GM21390 (cell line): ENCODE measurements around the gene SYNE1.
"Not testable (repeated sequence)": the region's sequence is repeated elsewhere in the genome, so short reads cannot be mapped to it uniquely, and the experiment has no call there.

ENCODE experiments used
- ATAC-seq: cut with Tn5 transposase; IDR thresholded peaks from one replicate; pipeline ENCODE4 v1.9.1; 2021; ENCODE audit not compliant: unreplicated experiment

SYNE1 gene

DNA sequence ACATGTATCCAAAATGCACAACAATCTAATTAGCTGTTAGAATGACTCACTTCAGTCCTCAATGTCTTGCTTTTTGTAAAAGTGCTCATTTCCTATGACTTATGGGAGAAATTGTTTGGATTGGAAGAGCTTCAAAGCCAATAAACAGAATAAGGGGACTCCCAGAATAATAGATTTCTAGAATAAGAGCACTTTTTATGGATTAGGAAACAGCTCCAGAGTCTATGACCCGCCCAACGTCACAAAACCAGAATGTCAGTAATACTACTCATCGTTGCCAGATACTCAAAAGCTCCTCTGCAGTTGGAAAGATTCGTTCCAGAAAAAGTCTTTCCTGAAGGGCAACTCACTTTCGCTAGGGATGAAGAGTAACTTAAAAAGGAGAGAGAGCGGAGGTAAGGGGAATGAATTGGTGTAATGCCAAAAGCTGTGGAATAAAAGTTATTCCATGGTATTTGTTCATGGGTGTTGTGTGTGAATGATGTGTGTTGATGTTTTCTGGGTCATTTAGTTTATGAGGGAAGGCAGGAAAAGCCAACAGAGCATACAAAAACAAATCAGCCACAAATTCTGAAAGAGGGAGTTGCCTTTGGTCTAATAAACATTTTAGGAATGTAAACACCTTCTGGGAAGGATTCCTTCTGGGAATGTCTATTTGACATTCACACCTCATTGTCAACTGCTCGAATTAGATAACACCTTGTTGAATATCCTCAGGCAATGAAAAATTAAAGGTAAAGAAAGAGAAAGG lies 64.6 kb downstream of the SYNE1 start:
- no peak for ATAC-seq

DNA sequence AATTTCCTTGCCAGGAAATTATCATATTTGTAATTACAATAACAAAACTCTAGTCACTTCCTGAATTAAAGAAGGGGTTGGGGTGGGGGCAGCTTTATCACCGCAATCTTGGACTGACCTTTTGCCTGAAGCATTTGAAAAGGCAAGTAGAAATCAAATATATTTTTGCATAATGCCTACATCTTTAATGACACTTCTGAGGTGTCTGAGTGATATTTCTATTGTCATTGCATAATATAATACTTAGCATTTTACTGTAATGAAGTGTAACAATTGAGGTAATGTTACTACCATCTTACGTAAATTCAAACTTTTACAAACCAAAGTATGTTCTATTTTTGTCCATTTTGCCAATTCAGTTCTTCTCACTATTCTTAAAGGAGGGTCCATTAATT lies 65.2 kb downstream of the SYNE1 start:
- no peak for ATAC-seq

DNA sequence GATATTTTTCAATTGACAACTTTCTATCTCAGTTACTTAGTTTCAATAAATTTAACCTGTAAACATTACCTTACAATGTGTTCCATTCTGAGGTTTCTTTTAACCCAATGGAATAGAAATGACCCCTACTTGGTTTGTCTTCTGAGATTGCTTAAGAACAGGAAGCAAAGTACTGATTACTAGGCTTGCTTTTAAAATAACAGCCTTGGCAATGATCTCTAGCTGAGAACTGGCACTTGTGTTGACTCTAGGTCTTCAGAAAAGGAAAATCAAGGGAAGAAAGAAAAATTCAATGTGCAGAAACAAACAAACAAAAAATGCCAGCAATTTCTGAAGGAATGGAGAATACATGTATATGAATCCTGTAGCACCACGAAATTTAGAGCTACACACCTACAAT lies 66.1 kb downstream of the SYNE1 start:
- no peak for ATAC-seq

DNA sequence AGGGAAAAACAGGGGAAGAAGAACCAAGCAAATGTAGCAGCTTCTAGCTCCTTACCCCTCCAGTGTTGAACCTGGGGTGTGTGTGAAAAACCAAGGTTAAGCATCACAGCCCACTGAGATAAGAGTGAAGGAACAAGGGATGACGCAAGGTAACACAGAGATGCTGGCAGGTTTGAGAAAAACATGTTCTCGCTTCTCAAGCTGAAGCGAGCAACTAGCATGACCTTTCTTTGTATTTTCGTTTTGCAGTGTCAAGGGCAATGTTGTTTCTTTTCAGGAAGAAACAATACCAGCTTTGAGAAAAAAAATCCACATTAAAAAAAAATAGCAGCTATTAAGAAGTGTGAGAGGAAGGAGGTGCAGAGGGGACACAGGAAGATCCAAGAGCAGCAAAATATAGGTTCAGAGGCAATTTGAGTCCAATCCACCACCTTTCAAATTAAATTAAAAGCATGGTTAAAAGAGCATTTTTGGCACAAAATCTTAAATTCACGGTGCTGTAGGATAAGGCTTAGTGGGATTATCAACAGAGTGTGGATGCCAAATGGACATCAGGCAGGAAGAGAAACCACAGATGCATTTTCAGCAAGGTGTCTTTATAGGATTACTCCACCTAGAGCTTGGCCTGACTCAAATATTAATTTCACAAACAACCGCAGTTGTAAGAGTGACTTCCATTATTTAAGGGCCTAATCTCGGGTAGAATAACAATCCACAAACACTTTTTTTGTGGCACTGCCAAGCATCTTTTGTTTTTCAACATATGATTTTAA lies 70.9 kb downstream of the SYNE1 start:
- ATAC-seq = no peak

DNA sequence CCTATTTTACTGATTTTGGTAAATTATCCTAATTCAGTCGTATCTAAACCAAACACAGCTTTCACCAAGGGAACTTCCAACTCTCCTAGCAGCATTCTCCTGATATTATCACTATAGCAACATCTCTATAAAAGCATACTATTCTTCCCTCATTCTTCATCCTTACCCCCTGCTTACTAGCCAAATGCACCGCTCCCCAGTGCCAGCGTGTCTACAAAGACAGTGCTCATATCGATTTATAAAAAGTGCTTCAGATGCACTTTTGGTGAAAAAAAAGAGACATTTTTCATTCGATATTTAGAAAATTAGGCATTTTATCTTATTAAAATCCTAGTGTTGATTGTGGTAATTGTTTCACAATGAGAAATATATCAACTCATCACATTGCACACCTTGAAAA lies 74.0 kb downstream of the SYNE1 start:
- ATAC-seq = no peak

DNA sequence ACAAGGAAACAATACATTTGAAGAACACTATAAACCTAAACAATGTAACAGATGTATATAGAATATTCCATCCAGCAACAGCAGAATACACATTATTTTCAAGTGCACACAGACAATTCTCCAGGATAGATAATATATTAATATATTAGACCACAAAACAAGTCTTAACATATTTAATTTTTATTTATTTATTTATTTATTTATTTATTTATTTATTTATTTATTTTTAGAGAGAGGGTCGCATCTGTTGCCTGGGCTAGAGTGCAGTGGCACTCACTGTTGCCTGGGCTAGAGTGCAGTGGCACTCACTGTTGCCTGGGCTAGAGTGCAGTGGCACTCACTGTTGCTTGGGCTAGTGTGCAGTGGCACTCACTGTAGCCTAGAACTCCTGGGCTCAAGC lies 78.4 kb downstream of the SYNE1 start:
- ATAC-seq = not testable (repeated sequence)

DNA sequence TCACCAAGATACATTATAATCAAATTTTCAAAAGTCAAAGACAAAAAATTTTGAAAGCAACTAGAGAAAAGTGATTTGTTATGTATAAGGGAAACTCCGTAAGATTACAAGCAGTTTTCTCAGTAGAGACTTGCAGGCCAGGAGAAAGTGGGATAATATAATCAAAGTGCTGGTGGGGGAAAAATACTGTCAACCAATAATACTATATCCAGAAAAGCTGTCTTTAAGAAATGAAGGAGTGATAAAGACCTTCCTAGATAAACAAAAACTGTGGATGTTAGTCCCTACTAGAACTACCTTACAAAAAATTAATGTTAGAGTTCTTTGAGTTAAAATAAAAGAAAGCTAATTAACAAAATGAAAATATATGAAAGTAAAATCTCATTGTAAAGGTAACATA lies 79.7 kb downstream of the SYNE1 start:
- no peak for ATAC-seq

DNA sequence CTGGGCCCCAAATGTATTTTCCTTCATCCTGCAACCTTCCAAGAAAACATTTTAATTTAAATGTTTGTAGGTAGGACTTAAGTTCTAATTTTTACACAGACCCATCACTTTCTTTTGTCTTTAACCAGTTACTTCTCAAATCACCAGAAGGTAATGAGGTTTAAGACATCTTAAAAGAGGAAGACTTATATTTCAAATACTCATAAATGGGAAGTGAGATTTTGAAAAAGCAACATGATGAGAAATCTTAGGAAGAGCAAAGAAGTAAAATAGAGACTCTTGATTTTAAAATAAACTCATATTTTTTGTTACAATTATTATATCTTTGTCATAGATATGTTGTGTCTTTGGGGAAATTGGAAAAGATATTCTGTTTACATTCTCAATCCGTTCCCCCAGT lies 82.3 kb downstream of the SYNE1 start:
- ATAC-seq = no peak

DNA sequence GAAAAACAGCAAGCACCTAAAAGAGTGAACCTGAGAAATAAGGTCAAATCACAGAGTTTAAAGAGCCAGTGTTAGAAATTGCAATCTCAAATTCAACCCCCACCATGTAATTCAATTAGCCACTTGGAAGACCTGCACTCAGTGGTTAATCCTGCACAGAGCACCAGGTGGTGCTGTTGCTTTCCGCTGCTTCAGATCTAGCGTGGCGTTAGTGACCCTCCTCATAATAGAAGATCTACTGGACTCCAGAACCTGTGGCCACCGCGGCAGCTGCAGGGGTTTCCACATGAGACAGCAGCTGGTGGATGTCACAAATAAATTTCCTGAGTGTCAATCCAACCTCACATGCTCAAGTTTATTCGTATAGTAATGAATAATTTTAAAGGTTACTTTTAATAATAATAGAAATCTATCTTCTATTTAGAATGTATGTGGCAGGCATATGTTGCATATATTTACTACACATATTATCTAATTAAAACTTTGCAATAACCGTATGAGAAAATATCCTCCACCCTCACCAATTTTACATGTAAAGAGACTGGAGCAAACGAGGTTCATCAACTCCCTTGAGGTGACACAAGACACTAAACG lies 84.4 kb downstream of the SYNE1 start:
- peak; percentile 94 for ATAC-seq

DNA sequence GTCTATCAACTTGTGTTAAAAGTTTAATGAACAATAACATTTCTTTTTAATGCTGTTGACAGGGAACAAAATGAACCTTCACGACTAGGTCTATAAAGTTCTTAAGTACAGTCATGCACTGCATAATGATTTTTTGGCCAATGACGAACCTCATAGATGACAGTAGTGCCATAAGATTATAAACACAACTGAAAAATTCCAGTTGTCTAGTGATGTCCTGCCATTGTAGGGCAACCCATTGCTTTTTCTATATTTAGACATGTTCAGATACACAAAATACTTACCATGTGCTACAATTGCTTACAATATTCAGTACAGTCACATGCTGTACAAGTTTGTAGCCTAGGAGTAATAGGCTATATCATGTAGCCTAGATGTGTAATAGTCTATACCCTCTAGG lies 93.6 kb downstream of the SYNE1 start:
- ATAC-seq = no peak

DNA sequence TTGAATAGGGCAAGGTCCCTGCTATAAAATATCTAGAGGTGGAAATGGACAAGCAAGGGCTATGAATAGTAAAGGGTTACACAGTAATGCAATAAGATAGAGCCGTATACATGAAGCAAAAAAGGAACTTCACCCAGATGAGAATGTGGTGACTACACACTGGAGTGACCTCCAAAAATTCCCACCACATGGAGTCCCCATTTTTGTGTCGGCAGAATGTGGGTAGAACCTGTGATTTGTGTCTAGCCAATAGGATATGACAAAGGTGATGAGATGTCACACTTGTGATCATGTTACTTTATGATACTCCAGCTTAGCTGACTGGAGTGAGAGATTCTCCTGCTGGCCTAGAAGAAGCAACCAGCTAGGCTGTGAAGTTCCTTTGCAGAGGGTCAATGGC lies 96.8 kb downstream of the SYNE1 start:
- ATAC-seq = no peak

DNA sequence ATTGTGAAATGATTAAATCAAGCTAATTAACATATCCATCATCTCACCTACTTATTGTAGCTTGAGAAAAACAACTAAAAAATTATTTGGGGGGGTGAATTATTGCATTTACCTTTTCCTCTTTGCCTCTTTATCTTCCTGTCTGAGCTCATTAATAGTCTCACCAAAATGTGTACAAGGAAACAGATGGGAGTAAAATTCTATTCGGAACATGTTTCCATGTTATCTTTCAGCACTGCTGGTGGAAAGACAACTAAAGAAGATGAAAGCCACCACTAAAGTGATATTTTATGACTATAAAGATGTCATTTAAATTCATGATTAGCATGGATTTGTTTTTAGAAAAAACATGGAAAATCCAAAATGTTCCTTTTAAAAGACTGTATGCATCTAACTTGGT lies 102.6 kb downstream of the SYNE1 start:
- ATAC-seq = no peak

DNA sequence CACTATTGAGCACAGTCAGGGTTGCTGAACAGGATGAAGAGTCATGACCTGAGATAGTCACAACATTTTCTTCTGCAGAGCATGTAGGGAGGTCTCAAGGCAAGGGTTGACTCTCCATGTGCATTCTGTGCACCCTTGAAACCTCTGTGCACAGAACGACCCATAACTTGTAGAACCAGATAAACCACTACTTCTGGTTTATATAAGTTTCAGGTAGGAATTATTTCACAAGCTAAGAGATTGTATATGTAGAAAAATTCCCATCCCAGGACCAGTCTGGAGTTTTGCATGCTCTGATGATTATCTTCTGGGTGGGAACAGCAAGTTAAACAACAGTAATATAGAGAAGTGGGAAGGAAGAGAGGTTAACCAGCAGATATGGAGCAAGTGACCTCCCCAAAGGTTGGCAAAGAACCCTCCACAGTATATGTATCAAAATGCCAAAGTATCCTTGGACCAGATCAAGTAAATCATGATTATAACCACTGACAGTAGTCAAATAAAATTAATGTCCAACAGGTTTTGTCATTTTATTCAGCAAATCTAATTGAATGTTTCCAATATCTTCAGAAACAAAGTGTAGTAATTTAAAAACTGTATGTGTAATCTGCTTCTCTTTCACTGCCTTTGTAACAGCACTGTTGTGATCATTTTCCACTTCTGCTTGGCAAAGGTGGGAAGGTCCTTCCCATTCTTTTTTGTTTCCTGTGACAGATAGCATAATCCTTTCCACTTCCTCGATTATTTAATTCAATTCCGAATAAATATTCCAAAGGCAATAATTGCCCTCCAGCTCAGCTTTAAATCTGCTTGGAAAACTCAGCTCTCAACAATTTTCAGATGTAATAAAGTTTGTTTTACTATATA lies 104.4 kb downstream of the SYNE1 start:
- ATAC-seq = no peak

DNA sequence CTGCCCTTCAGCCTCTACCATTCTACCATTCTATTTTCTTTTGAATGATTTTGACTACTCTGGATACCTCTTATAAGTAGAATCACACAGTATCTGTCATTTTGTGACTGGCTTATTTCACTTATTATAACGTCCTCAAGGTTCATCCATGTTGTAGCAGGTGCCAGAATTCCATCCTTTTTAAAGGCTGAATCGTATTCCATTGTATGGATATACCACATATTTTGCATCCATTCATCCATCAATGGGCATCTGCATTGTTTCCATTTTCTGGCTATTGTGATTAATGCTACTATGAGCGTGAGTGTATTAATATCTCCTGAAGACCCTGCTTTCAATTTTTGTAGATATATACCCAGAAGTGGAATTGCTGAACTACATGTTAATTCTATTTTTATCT lies 105.5 kb downstream of the SYNE1 start:
- no peak for ATAC-seq

DNA sequence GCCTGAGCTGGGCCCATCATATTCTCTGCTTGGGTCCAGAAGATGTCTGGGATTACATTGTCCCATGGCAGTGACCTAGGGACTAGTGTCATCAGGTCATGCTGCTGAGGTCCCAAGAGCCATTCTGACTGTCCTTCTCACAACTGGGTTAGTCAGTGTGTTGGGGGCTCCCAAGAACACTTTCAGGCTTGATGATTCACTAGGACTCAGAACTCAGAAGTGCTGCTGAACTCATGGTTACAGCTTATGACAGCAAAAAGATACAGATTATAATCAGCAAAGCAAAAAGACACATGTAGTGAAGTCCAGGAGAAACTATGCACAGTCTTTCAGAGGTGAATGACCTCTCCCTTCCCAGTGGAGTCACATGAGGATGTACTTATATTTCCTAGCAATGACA lies 107.8 kb downstream of the SYNE1 start:
- ATAC-seq = no peak

DNA sequence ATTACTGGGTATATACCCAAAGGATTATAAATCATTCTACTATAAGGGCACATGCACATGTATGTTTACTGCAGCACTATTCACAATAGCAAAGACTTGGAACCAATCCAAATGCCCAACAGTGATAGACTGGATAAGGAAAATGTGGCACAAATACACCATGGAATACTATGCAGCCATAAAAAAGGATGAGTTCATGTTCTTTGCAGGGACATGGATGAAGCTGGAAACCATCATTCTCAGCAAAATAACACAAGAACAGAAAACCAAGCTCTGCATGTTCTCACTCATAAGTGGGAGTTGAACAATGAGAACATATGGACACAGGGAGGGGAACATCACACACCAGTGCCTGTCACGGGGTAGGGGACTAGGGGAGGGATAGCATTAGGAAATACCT lies 123.0 kb downstream of the SYNE1 start:
- ATAC-seq = not testable (repeated sequence)

DNA sequence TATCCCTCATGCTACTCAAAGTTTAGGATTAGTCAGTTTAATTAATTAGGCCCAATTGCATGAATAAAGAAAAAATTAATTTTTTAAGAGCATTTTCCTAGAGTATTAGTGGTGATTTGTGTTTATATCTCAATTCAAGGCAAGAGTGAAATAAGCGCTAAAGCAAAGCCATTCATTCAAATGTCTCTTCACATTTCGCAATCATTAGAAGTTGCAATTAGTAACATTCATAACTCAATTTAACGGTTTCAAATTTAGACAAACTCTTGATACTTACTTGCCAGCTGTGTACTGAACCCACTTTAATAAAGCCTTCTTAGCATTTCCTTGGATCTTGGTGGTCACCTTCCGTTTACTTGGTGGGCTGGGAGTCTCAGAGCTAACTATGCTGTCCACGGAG lies 127.2 kb downstream of the SYNE1 start:
- no peak for ATAC-seq

DNA sequence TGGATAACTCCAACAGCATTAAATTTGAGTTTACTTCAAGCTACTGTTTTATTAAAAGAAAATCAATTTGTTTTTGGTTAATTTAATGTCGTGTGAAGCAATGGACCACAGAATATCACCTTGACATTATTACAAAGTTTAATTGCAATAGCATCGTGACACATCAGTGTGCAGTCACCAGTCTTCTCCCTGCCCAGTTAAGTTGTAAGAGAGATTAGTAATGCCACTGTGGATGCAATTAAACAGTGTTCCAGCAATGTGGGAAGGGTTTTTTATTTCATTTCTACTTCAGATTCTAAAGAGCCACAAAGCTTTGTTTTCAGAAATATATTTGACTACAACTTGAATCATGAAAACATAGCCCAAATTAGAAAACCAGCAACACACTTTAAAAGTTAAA lies 128.7 kb downstream of the SYNE1 start:
- ATAC-seq = no peak

DNA sequence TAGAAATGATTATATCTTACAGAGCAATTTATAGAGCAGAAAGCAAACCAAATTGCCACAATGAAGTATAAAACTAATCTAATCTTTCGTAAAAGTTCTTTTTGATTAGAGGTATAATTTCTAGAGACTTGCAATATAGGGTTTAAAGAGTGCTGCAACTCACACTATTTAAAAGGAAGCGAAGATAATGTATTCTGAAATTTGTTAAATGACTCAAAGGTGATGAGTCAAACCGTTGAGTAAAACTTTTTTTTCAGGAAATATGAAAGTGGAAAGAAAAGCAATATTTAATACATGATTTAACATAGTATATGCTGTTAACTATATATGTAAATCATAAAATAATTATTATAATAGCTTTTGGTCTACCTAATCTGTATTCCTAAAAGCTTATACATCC lies 133.6 kb downstream of the SYNE1 start:
- no peak for ATAC-seq

DNA sequence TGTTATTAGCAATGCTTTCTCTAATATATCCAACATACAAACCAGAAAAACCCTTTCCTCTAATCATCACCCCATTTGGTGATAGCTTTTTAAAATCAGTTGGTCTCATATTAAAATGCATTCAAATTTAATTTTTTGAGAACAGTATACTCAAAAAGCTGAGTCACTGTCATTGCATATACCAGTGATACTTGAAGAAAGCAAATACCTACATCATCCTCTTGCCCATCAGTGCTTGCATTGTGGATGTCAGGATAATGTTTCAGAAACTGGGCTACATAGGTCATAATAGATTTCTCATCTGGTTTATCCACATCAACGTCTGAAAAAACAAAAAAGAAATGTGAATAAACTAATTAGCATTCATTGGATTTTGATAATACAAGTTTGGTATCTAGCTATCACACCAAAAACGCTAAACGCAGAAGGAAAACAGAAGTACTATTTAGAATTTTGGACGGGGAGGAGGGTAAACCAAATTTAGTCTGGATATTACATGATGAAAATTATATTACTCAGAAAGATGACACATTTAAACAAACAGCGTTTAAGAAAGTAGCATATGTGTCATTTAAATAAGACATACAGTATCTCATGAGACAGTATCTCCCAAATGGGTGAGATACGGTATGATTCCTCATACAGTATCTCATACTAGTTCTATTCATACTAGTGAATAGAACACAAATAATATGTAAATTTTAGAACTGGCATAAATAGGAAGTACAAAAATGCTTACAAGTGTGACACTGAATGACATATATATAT lies 134.6 kb downstream of the SYNE1 start:
- no peak for ATAC-seq

DNA sequence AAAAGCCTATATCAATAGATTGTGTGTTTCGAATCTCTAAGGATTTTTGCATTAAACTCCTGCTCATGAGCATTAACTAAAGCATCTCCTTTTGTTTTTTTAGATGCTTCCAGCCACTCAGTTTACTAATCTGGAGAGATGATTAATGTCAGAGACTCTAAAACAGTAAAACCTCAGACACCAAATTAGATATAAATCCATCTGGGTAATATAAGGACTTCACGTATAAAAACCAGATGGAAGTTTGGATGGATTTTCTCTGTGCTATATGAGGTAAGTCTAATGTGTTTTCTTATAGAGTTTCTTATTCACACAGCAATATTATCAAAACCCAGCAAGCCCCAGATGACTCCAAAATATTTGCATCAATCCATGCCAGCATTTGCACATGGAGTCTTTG lies 137.2 kb downstream of the SYNE1 start:
- no peak for ATAC-seq
